Activated CD8-positive, alpha-beta T cell treated with anti-CD3 and anti-CD28 coated beads for 36 hours (primary cell): ENCODE measurements around the gene SOX10. TPM values are rescaled to one million over a fixed set of nuclear protein-coding genes. Genes with fewer than 3 reads are reported as not detected.

Source experiments
- ATAC-seq: fragments of 200-7000 bp; cut with Tn5 transposase; one replicate; pipeline ENCODE4 v1.10.0; 2021; ENCODE audit warnings: mild to moderate bottlenecking, moderate library complexity
- CTCF ChIA-PET: fragments of 350-600 bp; sonication (Branson Sonifier 250); formaldehyde crosslinking; loops from one replicate; lab custom pipeline; 2021; ENCODE audit warnings: antibody characterized with exemption; lab: Charles Lee
- POLR2A ChIA-PET: fragments of 350-600 bp; sonication (Branson Sonifier 250); formaldehyde crosslinking; loops from one replicate; lab custom pipeline; 2021; ENCODE audit warnings: antibody characterized with exemption; lab: Charles Lee
- DNase-seq: peaks from one replicate; pipeline ENCODE4 v3.0.0-alpha.2; 2020
- H3K27ac Mint-ChIP-seq: one replicate; pipeline ENCODE4 v1.8.0; 2021; ENCODE audit warnings: mild to moderate bottlenecking, mixed read lengths
- H3K27me3 Mint-ChIP-seq: one replicate; pipeline ENCODE4 v1.8.0; 2021; ENCODE audit warnings: mixed read lengths
- H3K36me3 Mint-ChIP-seq: one replicate; pipeline ENCODE4 v1.8.0; 2021; ENCODE audit warnings: low read depth, mixed read lengths
- H3K4me1 Mint-ChIP-seq: one replicate; pipeline ENCODE4 v1.8.0; 2021; ENCODE audit warnings: low read depth, mixed read lengths
- H3K4me3 Mint-ChIP-seq: one replicate; pipeline ENCODE4 v1.8.0; 2021; ENCODE audit warnings: mild to moderate bottlenecking, moderate library complexity, mixed read lengths
- H3K9me3 Mint-ChIP-seq: one replicate; pipeline ENCODE4 v1.8.0; 2021; ENCODE audit warnings: mixed read lengths
- intact Hi-C: fragments of 100-400 bp; cut with micrococcal nuclease; formaldehyde crosslinking; loops from one replicate; pipeline ENCODE4 v1.10.0; 2022
- total RNA-seq, 2 experiments: library from RNA; stranded (reverse); gene quantifications; one replicate each; pipeline ENCODE4 v1.2.3, GENCODE V29; 2021
- TF ChIP-seq, protein P1 (sequence below): fragments of 200-600 bp; IDR thresholded peaks from one replicate; pipeline ENCODE4 v1.8.0; 2022; ENCODE audit warnings: antibody characterized with exemption, mild to moderate bottlenecking

Gene SOX10
- total RNA-seq, 2 experiments from 2014 or later: not detected

DNA sequence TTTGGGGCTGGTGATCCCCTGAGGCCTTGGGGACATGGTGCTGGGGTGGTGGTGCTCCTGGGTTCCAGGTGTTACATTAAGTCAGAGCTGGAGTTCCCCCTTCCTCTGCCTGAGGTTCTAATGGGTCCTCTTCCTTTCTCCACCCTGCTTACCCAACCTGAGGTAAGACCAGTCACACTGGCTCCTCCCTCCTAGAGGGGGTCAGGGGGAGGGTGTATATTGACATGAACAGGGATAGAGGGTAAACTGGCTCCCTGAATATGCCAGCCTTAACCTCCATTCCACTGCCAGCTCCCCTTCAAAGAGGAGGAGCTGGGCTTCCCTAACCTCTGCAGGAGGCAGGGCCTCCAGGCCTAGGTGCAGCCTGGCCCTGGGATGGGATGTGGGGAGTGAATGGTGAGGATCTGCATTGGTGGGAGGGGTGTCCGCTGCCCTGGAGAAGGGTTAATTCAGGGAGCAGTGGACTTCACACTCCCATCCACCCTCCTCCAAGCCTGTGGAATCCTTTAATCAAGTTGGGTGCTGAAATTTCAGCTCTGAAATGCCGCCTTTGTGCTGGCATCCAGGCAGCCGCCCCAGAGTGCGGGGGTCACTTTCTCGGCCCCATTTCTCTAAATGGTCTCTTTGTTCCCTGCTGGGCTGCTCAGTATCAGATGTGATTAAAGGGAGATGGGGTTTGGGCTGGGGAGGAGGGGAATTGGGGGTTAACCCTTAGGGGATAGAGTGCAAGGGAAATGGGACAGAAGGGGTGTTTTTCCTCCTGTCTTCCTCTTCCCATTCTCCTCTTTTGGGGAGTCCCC, 15.7 kb downstream of the SOX10 start:
- Mint-ChIP-seq H3K4me1 (no peaks in the 10 kb centered on the region), H3K36me3 (peaks cover 28% of the 10 kb centered on the region), H3K4me3 (no peak overlapping the region), H3K9me3 (no peaks in the 10 kb centered on the region), H3K27ac (no peak overlapping the region), H3K27me3 (no peaks in the 10 kb centered on the region)
- intact Hi-C loops: no loop called here
- ChIA-PET CTCF (interaction anchor here (1.0 kb wide), 1 partner anchor 10 kb away, joined by 3 read pairs; no protein-coding TSS in a partner anchor), POLR2A (interaction anchor here (1.4 kb wide), 1 partner anchor 9 kb away, joined by 3 read pairs; no protein-coding TSS in a partner anchor)
- ATAC-seq: no peak
- DNase-seq: no peak
- TF ChIP-seq, protein P1, sequence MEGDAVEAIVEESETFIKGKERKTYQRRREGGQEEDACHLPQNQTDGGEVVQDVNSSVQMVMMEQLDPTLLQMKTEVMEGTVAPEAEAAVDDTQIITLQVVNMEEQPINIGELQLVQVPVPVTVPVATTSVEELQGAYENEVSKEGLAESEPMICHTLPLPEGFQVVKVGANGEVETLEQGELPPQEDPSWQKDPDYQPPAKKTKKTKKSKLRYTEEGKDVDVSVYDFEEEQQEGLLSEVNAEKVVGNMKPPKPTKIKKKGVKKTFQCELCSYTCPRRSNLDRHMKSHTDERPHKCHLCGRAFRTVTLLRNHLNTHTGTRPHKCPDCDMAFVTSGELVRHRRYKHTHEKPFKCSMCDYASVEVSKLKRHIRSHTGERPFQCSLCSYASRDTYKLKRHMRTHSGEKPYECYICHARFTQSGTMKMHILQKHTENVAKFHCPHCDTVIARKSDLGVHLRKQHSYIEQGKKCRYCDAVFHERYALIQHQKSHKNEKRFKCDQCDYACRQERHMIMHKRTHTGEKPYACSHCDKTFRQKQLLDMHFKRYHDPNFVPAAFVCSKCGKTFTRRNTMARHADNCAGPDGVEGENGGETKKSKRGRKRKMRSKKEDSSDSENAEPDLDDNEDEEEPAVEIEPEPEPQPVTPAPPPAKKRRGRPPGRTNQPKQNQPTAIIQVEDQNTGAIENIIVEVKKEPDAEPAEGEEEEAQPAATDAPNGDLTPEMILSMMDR: no peak

DNA sequence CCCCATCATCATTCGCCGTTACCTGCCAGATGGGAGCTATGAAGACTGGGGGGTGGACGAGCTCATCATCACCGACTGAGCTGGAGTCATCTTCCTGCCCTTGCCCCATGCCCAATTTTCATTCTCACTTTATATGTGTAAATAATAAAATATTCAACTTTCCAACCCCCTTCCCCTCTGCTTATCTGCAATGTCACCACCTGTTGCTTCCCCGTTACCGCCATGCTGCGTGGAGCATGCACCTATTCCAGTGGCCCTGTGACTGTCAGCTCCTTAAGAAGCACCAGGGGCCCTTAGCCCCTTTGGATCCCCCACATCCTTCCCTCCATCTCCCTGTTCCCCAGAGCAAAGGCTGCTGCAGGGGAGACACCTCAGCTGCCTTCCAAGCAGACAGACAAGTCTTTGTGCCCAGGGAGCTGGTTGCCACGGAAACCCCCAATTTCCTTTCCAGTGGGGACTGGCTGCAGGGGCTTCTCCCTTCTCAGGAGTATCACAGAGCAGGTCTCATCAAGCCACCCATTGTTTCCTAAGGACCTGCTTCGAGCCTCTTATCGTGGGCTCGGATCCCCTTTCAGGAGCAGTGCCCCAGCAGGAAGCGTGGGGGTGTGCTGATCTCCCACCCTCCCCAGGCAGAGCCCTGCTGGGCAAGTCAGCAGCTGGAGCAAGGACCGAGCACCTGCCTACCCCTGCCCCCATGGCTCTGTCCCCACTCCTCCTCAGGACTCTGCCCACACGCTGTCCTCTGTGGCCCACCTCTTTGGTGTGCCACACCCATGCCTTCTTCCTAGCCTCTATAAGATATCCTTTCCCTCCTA, 16.5 kb downstream of the SOX10 start:
- no peak overlapping the region for H3K4me3 Mint-ChIP-seq
- no peaks in the 10 kb centered on the region for H3K4me1 Mint-ChIP-seq
- ATAC-seq (no peak), DNase-seq (no peak)
- CTCF ChIA-PET: interaction anchor here (0.6 to 1.0 kb wide), 2 partner anchors 10 to 345 kb away, joined by 3 read pairs; no protein-coding TSS in a partner anchor
- intact Hi-C loops: no loop called here
- no peaks in the 10 kb centered on the region for H3K9me3 Mint-ChIP-seq
- H3K27ac Mint-ChIP-seq: no peak overlapping the region
- no peaks in the 10 kb centered on the region for H3K27me3 Mint-ChIP-seq
- H3K36me3 Mint-ChIP-seq: peaks cover 28% of the 10 kb centered on the region
- TF ChIP-seq, protein P1: no peak
- POLR2A ChIA-PET: no interaction called here

GRCh38 chr22:37967147-37967546, 17.2 kb downstream of the SOX10 start:
- DNase-seq (no peak), ATAC-seq (no peak)
- Mint-ChIP-seq H3K27me3 (no peaks in the 10 kb centered on the region), H3K4me1 (no peaks in the 10 kb centered on the region), H3K36me3 (peaks cover 30% of the 10 kb centered on the region), H3K27ac (no peak overlapping the region), H3K4me3 (no peak overlapping the region), H3K9me3 (no peaks in the 10 kb centered on the region)
- ChIA-PET POLR2A (no interaction called here), CTCF (interaction anchor here (3.7 kb wide), 1 partner anchor 13 kb away, joined by 31 read pairs; the partner anchor contains the start of genes C22orf23 and POLR2F)
- intact Hi-C loops: no loop called here
- TF ChIP-seq, protein P1: no peak

DNA sequence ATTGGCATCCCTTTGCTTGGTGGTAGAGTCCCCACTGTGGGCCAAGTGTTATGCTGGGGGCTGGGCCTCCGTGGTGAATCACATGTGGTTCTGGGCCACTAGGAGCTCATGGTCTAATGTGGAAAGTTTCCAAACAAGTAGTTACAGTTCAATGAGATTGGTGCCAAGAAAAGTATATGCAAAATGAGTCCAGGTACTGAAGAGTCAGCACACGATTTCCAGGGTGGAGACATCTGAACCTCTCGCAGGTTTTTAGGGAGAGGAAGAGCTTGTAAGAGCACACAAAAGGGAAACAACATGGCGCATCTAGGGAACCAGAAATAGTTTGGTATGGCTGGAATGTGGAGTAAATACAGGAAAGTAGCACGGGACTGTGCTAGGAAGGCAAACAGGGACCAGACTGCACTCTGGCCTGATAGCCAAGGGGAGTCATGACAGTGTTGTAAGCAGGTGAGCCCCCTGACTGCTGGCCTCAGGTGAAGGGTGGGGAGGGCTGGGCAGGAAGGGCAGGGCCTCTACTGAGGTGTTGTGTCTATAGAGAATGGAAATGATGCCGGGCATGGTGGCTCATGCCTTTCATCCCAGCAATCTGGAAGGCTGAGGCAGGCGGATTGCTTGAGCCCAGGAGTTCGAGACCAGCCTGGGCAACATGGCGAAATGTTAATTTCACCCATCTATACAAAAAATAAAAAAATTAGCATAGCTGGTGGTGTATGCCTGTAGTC, 18.3 kb downstream of the SOX10 start:
- no peaks in the 10 kb centered on the region for H3K9me3 Mint-ChIP-seq
- H3K4me1 Mint-ChIP-seq: no peaks in the 10 kb centered on the region
- ATAC-seq: no peak
- intact Hi-C loops: no loop called here
- H3K36me3 Mint-ChIP-seq: peaks cover 37% of the 10 kb centered on the region
- no peak overlapping the region for H3K4me3 Mint-ChIP-seq
- CTCF ChIA-PET: interaction anchor here (0.7 to 3.7 kb wide), 21 partner anchors 10 to 647 kb away, joined by 3 to 36 read pairs (median 4); partner anchors contain the start of genes C22orf23, GCAT, MICALL1 and POLR2F
- TF ChIP-seq, protein P1: no peak
- no peaks in the 10 kb centered on the region for H3K27me3 Mint-ChIP-seq
- H3K27ac Mint-ChIP-seq: no peak overlapping the region
- DNase-seq: no peak
- POLR2A ChIA-PET: no interaction called here
